Pancreas (tissue), 10 donors: ENCODE results near the gene EXOC6. TPM values are rescaled to one million over a fixed set of nuclear protein-coding genes. Genes with fewer than 3 reads are reported as not detected.

Experiments
- ATAC-seq, 4 donors: fragments of 200-7000 bp; cut with Tn5 transposase; one replicate each; pipeline versions ENCODE4 v1.8.0 to v1.9.1; 2020; ENCODE audit warnings: mild to moderate bottlenecking in 4 of 4, moderate library complexity in 4 of 4
- DNase-seq, 6 donors: peaks; one replicate each; pipeline ENCODE4 v3.0.0-alpha.2; 2020
- FAIRE-seq: peaks from 2 replicates; lab custom pipeline; 2012; peaks lifted over from hg19 to GRCh38; lab: Jason Lieb, UNC
- H3K27ac ChIP-seq, 4 donors: fragments of 200-600 bp; sonication (generic); 1 replicate in 3 of 4; 2 replicates in 1 of 4; pipeline versions ENCODE4 v1.5.0 to v1.8.0; 2020
- H3K27me3 ChIP-seq, 4 donors: fragments of 200-600 bp; one replicate each; pipeline ENCODE4 v1.8.0; 2021
- H3K36me3 ChIP-seq, 3 donors: fragments of 200-600 bp; sonication (generic) in 1 of 3; one replicate each; pipeline versions ENCODE4 v1.5.0 to v1.8.0; 2020 to 2021
- H3K4me1 ChIP-seq, 3 donors: fragments of 200-600 bp; one replicate each; pipeline ENCODE4 v1.8.0; 2021
- H3K4me3 ChIP-seq, 4 donors: fragments of 200-600 bp; sonication (generic) in 2 of 4; one replicate each; pipeline versions ENCODE4 v1.5.0 to v1.8.0; 2020 to 2021
- H3K9me3 ChIP-seq, 4 donors: fragments of 200-600 bp; one replicate each; pipeline ENCODE4 v1.8.0; 2021
- WGBS, 2 donors: extraction: QIAGEN DNeasy Blood & Tissue Kit; methylation state at CpG; one replicate each; pipeline ENCODE4 v1.1.7; 2013; 5-methylcytosine and 5-hydroxymethylcytosine counted together
- intact Hi-C, 3 donors: fragments of 100-400 bp; cut with DNase I; formaldehyde crosslinking; loops; one replicate each; pipeline versions ENCODE4 v1.11.1 to v1.14.2; 2022
- polyA plus RNA-seq, 2 donors: library from polyadenylated mRNA; stranded (reverse); fragments of 200-250 nt; gene quantifications; one replicate each; pipeline ENCODE4 v1.2.3, GENCODE V29; 2013
- total RNA-seq, 6 donors: library from RNA; stranded (reverse); fragmentation: NEBNext Ultra II Directional in 4 of 6; extraction: Animal tissue kit (Norgen Biotek cat#: 25700) in 4 of 6; gene quantifications; one replicate each; pipeline versions ENCODE4 v1.2.1 to v1.2.4, GENCODE V29; 2021 to 2023
- TF ChIP-seq, protein P1 (sequence below), 4 donors: fragments of 200-600 bp; sonication (generic) in 3 of 4; IDR thresholded peaks; one replicate each; pipeline versions ENCODE4 v1.5.0 to v1.8.0; 2021; ENCODE audit warnings: antibody characterized with exemption in 4 of 4
- donor health status: healthy with polysubstance abuse.
- donor health status: DM: no; HTN: no; CAD: no; lungs with moderate emphysema.
- donor health status: DM: no; HTN: no; CAD: no.
- donor health status: control.
- donor health status: control.
- donor health status: Bipolar disorder and iron deficiency.
- donor health status: DM: yes; HTN: yes; CAD: no.
- donor health status: DM: no; HTN: no; CAD: no.
- donor health status: DM: no; HTN: no; CAD: no.
- donor health status: DM: yes; HTN: yes; CAD: no.

The EXOC6 gene
- total and polyA plus RNA-seq, 8 donors = 4.2 to 10.3 (median 7.3) TPM

- DNase-seq = no peak
- WGBS, 2 donors = 78 to 84% methylated on average over 10 of the region's 10 CpGs
- FAIRE-seq = no peak
- Histone ChIP-seq H3K27me3 (no peaks in the 10 kb centered on the region), H3K36me3 (no peaks in the 10 kb centered on the region), H3K4me3 (no peak overlapping the region), H3K9me3 (no peaks in the 10 kb centered on the region), H3K4me1 (peaks cover 0 to 2% (median 0%) of the 10 kb centered on the region in 3 donors), H3K27ac (no peak overlapping the region)
- TF ChIP-seq, protein P1, sequence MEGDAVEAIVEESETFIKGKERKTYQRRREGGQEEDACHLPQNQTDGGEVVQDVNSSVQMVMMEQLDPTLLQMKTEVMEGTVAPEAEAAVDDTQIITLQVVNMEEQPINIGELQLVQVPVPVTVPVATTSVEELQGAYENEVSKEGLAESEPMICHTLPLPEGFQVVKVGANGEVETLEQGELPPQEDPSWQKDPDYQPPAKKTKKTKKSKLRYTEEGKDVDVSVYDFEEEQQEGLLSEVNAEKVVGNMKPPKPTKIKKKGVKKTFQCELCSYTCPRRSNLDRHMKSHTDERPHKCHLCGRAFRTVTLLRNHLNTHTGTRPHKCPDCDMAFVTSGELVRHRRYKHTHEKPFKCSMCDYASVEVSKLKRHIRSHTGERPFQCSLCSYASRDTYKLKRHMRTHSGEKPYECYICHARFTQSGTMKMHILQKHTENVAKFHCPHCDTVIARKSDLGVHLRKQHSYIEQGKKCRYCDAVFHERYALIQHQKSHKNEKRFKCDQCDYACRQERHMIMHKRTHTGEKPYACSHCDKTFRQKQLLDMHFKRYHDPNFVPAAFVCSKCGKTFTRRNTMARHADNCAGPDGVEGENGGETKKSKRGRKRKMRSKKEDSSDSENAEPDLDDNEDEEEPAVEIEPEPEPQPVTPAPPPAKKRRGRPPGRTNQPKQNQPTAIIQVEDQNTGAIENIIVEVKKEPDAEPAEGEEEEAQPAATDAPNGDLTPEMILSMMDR (IDR thresholded peaks at IDR 0.05) = no peak
- ATAC-seq = no peak
- intact Hi-C loops = no loop called here
Observed at GRCh38 chr10:92829042-92829785, 19.1 kb upstream of the EXOC6 start.

GRCh38 chr10:92829786-92830377, 18.4 kb upstream of the EXOC6 start:
- H3K4me1 ChIP-seq = peaks cover 0 to 7% (median 0%) of the 10 kb centered on the region in 3 donors
- H3K9me3 ChIP-seq = no peaks in the 10 kb centered on the region
- no peak for DNase-seq
- TF ChIP-seq, protein P1 (IDR thresholded peaks at IDR 0.05) = no peak
- no peaks in the 10 kb centered on the region for H3K27me3 ChIP-seq
- H3K27ac ChIP-seq = no peak overlapping the region
- intact Hi-C loops = no loop called here
- ATAC-seq = no peak
- WGBS, 2 donors = 79 to 80% methylated on average over 4 of the region's 4 CpGs
- FAIRE-seq = no peak
- no peak overlapping the region for H3K4me3 ChIP-seq
- no peaks in the 10 kb centered on the region for H3K36me3 ChIP-seq

DNA sequence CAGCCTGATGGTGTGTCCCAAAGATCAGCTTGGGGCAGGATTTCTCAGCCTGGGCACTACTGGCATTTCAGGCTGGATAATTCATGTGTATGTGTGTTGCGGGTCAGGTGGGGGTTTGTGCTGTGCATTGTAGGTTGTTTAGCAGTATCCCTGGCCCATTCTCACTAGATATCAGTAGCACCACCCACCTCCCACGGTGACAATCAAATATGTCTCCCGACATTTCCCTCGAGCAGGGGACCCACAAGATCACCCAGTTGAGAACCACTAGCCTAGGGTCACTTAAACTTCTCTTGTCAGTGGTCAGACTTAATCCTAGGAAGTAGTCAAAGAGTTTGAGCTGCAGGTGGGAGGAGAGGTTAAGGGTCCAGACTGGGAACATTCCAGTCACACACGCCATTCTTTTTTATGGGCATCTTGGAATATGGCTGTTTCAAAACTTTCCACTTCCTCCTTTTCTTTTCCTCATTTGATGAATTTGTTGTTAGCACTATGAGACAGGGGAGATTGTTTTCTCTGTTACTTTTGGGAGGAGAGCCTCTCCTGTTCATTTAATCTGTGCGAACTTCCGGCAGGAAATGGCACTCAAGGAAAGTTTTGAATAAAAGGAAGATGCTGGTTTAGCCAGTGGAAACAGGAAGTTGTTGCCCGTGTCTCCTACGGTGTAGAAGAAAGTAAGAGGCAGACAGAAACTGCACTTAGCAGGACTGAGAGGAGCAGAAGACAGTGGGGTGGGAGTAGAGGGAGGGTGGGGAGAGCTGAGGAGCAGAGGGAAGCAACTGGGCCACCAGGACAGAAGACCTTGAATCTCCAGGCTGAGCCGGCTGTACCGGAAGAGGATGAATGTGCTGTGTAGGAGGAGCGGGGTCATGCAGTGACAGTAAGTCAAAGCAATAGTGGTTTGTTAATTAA, 17.6 kb upstream of the EXOC6 start:
- Histone ChIP-seq H3K4me3 (no peak overlapping the region), H3K27ac (no peak overlapping the region), H3K36me3 (no peaks in the 10 kb centered on the region), H3K27me3 (no peaks in the 10 kb centered on the region), H3K9me3 (no peaks in the 10 kb centered on the region), H3K4me1 (peaks cover 0 to 11% (median 0%) of the 10 kb centered on the region in 3 donors)
- no peak for DNase-seq
- TF ChIP-seq, protein P1 (IDR thresholded peaks at IDR 0.05) = no peak
- 87% methylated on average over 12 of the region's 12 CpGs for WGBS, 2 donors
- FAIRE-seq = no peak
- intact Hi-C loops = no loop called here
- peak in 2 of 4 donors; percentile 32 to 34 for ATAC-seq

DNA sequence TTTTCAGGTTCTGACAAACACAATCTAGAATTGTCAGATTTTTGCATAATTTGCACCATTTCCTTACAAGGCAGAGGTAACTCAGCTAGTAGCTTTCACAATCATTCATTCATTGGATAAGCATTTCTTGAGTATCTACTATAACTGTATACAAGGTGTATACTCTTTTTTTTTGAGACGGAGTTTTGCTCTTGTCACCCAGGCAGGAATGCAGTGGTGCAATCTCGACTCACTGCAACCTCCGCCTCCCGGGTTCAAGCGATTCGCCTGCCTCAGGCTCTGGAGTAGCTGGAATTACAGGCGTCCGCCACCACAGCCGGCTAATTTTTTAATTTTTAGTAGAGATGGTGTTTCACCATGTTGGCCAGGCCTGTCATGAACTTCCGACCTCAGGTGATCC, 16.2 kb upstream of the EXOC6 start:
- no peaks in the 10 kb centered on the region for H3K36me3 ChIP-seq
- H3K27ac ChIP-seq = no peak overlapping the region
- no peaks in the 10 kb centered on the region for H3K27me3 ChIP-seq
- peaks cover 0 to 11% (median 0%) of the 10 kb centered on the region in 3 donors for H3K4me1 ChIP-seq
- H3K4me3 ChIP-seq = no peak overlapping the region
- FAIRE-seq = no peak
- TF ChIP-seq, protein P1 (IDR thresholded peaks at IDR 0.05) = no peak
- no peak for DNase-seq
- ATAC-seq = no peak
- intact Hi-C loops = no loop called here
- H3K9me3 ChIP-seq = no peaks in the 10 kb centered on the region
- 95 to 96% methylated on average over 10 of the region's 10 CpGs for WGBS, 2 donors
